ENCODE results near the gene JTB. TPM values are rescaled to one million over a fixed set of nuclear protein-coding genes. Genes with fewer than 3 reads are reported as not detected.
A peak's percentile ranks its signal among the peaks of the same experiment; 100 is the strongest.

Gene JTB
- total RNA-seq, 1 experiment from 2014 or later, result 194 TPM

GRCh38 chr1:153938996-153939395 is 38.5 kb downstream of the JTB start:
- Mint-ChIP-seq H3K4me1 (ENCODE audit: insufficient read depth, unreplicated experiment) (no peaks in the 10 kb centered on the region), H3K27me3 (ENCODE audit: insufficient read depth, unreplicated experiment) (no peaks in the 10 kb centered on the region), H3K4me3 (ENCODE audit: unreplicated experiment) (no peak overlapping the region), H3K9me3 (ENCODE audit: unreplicated experiment) (no peaks in the 10 kb centered on the region), H3K27ac (ENCODE audit: low read depth, unreplicated experiment) (no peak overlapping the region), H3K36me3 (ENCODE audit: insufficient read depth, unreplicated experiment) (peaks cover 68% of the 10 kb centered on the region)
- no TSS peak for BruUV-seq (replicated peaks)
- ChIA-PET CTCF (interaction anchor here (0.6 to 1.8 kb wide), 3 partner anchors 48 to 325 kb away, joined by 3 to 11 read pairs (median 4); no protein-coding TSS in a partner anchor), POLR2A (interaction anchor here (1.3 to 2.8 kb wide), 4 partner anchors 10 to 155 kb away, joined by 3 to 9 read pairs (median 8); partner anchors contain the start of gene RPS27)
- TF ChIP-seq CTCF (IDR thresholded peaks at IDR 0.05; ENCODE audit: unreplicated experiment), result no peak
- intact Hi-C loops (cut with micrococcal nuclease), result no loop called here
- no peak for DNase-seq (ENCODE audit: unreplicated experiment)

- no peak for TF ChIP-seq CTCF (IDR thresholded peaks at IDR 0.05; ENCODE audit: unreplicated experiment)
- peak overlapping the region; percentile 13 for H3K27ac Mint-ChIP-seq (ENCODE audit: low read depth, unreplicated experiment)
- peaks cover 75% of the 10 kb centered on the region for H3K36me3 Mint-ChIP-seq (ENCODE audit: insufficient read depth, unreplicated experiment)
- no TSS peak for BruUV-seq (replicated peaks)
- DNase-seq (ENCODE audit: unreplicated experiment), result no peak
- no peaks in the 10 kb centered on the region for H3K27me3 Mint-ChIP-seq (ENCODE audit: insufficient read depth, unreplicated experiment)
- ChIA-PET POLR2A (interaction anchor here (0.5 to 2.0 kb wide), 2 partner anchors 14 to 53 kb away, joined by 3 to 5 read pairs; no protein-coding TSS in a partner anchor), CTCF (interaction anchor here (0.7 kb wide), 1 partner anchor 365 kb away, joined by 3 read pairs; no protein-coding TSS in a partner anchor)
- no peaks in the 10 kb centered on the region for H3K4me1 Mint-ChIP-seq (ENCODE audit: insufficient read depth, unreplicated experiment)
- H3K4me3 Mint-ChIP-seq (ENCODE audit: unreplicated experiment), result no peak overlapping the region
- no peaks in the 10 kb centered on the region for H3K9me3 Mint-ChIP-seq (ENCODE audit: unreplicated experiment)
- intact Hi-C loops (cut with micrococcal nuclease), result no loop called here
Measured at GRCh38 chr1:153937331-153937730, 40.1 kb downstream of the JTB start.

GRCh38 chr1:153936011-153936802 is 41.3 kb downstream of the JTB start:
- ChIA-PET POLR2A (interaction anchor here (2.0 to 3.1 kb wide), 2 partner anchors 9 to 12 kb away, joined by 5 to 15 read pairs; partner anchors contain the start of gene DENND4B), CTCF (interaction anchor here (0.6 kb wide), 2 partner anchors 13 to 139 kb away, joined by 3 read pairs; partner anchors contain the start of gene GATAD2B)
- no peak overlapping the region for H3K27ac Mint-ChIP-seq (ENCODE audit: low read depth, unreplicated experiment)
- H3K27me3 Mint-ChIP-seq (ENCODE audit: insufficient read depth, unreplicated experiment), result no peaks in the 10 kb centered on the region
- intact Hi-C loops (cut with micrococcal nuclease), result no loop called here
- H3K4me1 Mint-ChIP-seq (ENCODE audit: insufficient read depth, unreplicated experiment), result no peaks in the 10 kb centered on the region
- DNase-seq (ENCODE audit: unreplicated experiment), result no peak
- no peak for TF ChIP-seq CTCF (IDR thresholded peaks at IDR 0.05; ENCODE audit: unreplicated experiment)
- H3K9me3 Mint-ChIP-seq (ENCODE audit: unreplicated experiment), result no peaks in the 10 kb centered on the region
- no TSS peak for BruUV-seq (replicated peaks)
- peaks cover 74% of the 10 kb centered on the region for H3K36me3 Mint-ChIP-seq (ENCODE audit: insufficient read depth, unreplicated experiment)
- H3K4me3 Mint-ChIP-seq (ENCODE audit: unreplicated experiment), result no peak overlapping the region

DNA sequence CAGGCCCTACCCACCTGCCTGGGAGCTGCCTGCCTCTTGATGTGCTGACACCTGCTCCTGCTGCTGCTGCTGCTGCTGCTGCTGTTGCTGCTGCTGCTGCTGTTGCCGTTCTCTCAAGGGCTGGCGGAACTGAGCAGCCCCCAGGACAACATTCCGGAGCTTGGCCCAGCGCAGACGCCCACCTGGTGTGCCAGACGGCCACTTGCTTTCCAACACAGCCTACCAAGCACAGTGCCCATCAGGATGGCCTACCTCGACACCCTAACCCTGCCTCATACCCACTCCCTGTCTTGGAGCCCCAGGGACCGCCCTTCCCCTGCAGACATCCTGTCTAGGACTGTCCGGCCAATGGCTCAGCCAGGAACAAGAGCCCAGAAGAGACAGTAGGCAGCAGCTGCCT is 42.7 kb downstream of the JTB start:
- intact Hi-C loops (cut with micrococcal nuclease), result no loop called here
- no peaks in the 10 kb centered on the region for H3K9me3 Mint-ChIP-seq (ENCODE audit: unreplicated experiment)
- POLR2A ChIA-PET, result interaction anchor here (1.6 to 3.1 kb wide), 2 partner anchors 11 kb away, joined by 13 to 15 read pairs; partner anchors contain the start of gene DENND4B

More for the DNA sequence above, 42.7 kb downstream of the JTB start:
- Mint-ChIP-seq H3K36me3 (ENCODE audit: insufficient read depth, unreplicated experiment) (peaks cover 75% of the 10 kb centered on the region), H3K27me3 (ENCODE audit: insufficient read depth, unreplicated experiment) (no peaks in the 10 kb centered on the region), H3K4me1 (ENCODE audit: insufficient read depth, unreplicated experiment) (no peaks in the 10 kb centered on the region), H3K27ac (ENCODE audit: low read depth, unreplicated experiment) (peak overlapping the region; percentile 27), H3K4me3 (ENCODE audit: unreplicated experiment) (no peak overlapping the region)
- no peak for DNase-seq (ENCODE audit: unreplicated experiment)
- CTCF ChIA-PET, result interaction anchor here (0.6 kb wide), 1 partner anchor 12 kb away, joined by 4 read pairs; no protein-coding TSS in a partner anchor
- BruUV-seq (replicated peaks), result no TSS peak
- no peak for TF ChIP-seq CTCF (IDR thresholded peaks at IDR 0.05; ENCODE audit: unreplicated experiment)

All from MCF 10A (cell line).